Raji (cell line): ENCODE data around the gene TAB2.

Experiments
- POLR2A ChIP-seq: IDR thresholded peaks from 2 replicates; pipeline ENCODE4 v1.6.1; 2011; ENCODE audit warnings: low read depth, low read length, control low read depth; ENCODE audit not compliant: insufficient read depth

TAB2 gene

GRCh38 chr6:149448821-149449453 is 131.4 kb downstream of the TAB2 start:
- TF ChIP-seq POLR2A: no peak

GRCh38 chr6:149449831-149450678 is 132.5 kb downstream of the TAB2 start:
- TF ChIP-seq POLR2A: no peak

DNA sequence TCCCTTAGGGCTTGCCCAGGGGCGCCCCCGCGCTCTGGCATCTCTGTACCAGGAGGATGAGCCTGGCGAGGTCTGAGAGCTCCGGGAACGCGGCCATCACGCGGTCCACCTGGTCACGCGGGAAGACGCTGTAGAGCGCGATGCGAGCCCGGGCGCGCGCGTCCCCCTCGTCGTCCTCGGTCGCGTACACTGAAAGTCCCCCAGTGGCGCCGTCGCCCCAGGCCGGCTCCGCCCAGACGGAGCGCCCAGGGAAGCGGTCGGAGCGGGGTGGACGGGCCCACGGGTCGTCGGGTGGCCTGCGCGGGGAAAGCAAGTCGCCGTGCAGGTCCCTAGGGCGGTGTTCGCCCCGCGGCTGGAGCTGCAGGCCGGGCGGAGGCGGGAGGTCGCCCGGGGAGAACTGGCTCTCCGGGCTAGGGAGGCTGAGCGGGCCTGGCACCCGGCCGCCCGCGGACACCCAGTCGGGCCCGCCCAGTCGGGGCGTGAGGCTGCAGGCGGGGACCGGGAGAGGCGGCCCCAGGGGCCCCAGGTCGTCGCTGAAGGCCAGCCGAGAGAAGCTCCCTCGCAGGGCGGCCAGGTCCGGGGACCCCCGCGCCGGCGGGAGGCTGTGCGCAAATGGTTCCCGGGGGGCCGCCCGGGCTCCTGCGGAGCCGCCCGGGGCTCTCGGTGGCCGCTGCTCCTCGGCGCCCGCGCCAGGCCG is 133.3 kb downstream of the TAB2 start:
- no peak for TF ChIP-seq POLR2A

GRCh38 chr6:149451376-149452036 is 134.0 kb downstream of the TAB2 start:
- no peak for TF ChIP-seq POLR2A

DNA sequence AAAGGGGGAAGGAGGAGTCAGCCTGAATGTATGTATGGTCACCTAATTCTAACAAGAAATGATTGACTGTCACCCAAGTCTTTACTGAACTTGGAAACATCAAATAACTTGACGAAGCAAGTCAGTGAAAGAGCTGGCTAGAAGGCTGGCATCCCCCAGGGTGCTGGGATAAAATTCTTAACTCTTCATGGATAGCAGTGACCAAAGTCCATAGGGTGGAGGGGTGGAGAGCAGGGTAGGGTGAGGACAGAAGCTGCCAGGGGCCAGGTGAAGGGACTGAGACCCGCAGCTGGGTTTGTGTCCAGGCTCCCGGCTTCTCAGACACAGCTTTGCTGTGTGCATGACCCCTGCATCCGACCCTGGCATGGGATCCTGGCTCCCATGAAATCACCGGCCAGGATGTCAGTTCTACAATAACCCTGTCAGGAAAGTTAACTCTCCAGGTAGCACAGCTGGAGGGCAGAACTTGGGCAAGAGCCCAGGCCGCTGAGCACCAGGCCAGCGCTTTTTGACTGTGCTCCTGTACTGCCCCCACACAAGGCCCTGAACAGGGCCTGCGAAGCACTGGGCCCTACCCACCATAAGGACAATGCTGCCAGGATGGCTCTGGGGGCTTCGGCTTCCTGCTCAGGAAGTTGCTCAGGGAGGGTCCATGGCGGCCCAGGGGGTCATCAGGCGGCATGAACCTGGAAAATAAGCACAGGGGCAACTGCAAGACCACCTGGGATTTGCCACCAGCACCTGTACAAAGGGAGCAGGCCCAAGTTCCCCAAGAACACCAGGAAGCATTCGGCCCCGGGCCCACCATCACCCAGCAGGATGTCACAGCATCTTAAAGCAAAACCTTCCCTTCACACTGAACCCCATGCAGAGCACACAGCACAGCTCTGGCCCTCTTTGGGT is 134.8 kb downstream of the TAB2 start:
- TF ChIP-seq POLR2A: no peak

GRCh38 chr6:149453597-149454345 is 136.3 kb downstream of the TAB2 start:
- no peak for TF ChIP-seq POLR2A

DNA sequence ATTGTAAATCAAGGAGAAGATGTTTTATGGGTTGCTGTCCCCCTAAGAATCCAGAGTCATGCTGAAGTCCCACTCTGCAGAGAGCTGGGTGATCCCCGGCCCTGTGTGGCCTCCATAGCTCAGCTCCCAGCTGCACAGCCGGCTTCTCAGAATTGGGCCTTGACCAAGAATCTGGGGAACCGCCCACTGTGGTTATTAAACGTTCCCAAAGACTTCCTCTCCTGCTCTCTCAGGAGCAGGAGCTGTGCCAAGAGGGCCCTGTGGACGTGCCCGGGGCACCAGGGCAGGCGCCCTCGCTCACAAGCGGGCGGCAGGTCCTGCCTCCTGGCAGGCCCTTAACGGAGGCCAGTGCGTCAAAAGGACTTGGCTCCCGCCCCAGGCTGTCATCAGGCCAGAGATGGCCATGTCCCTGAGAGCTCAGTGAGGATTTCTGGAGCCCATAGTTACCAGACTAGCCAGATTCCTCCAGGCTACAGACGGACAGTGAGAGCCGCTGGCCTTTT is 136.9 kb downstream of the TAB2 start:
- TF ChIP-seq POLR2A: no peak

DNA sequence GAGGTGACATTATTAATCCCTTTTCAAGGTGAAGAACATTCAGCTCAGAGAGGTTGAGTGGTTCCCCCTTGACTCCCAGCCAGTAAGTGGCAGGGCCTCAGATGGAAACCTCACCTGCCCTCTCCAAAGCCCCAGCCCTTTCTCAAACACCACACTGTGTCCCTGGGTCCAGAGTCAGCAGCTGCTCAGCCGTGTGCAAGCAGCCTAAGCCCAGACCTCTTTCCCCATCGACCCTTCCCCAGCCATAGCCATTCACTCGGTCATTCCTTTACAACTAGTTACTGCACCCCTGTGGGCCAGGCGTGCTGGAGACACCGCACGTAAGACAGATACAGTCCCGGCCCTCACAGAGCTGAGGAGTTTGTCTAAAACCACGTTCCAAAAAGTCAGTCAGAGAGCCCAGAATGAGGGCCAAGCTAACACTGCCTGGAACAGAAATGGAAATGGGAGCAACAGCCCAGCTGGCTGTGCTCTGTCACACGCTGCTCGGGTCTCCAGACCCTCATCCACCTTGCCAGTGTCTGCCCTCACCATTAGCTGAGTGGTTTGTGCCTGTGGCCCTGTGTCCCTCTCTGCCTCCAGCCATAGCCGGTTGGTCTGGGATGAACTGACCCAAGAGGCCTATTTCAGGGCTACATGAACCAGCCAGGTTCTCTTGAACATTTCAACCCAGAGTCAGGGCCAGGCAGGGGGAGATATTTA is 137.7 kb downstream of the TAB2 start:
- no peak for TF ChIP-seq POLR2A

DNA sequence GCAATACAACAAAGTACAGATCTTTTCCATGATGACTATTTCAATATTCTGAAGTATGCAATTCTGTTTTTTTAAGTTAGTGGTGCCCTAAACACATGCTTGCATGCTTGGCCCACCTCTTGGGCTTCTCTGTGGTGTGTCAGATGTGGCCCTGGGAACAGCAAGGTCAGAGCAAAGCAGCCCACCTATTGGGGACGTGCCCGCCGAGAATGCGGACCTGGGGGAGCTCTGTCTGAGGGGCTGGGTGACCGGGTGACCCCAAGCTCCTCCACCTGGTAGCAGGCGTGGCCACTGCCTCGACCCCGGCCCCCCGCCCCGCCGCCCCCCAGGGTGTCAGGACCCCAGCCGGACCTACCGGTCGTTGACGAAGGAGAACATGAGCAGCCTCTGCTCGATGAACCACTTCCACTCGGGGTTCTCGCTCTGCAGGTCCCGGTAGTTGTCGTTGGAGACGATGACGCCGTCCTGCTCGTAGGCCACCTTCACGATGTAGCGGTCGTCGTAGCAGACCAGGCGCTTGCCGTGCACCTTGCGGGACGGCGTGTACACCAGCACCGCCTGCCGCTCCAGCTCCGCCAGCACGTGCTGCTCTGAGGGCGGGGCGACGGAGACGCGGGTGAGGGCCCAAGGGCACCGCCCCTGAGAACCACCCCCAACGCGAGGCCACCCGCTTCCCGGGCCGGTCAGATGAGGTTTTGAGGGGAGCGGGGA is 139.0 kb downstream of the TAB2 start:
- TF ChIP-seq POLR2A: no peak

- no peak for TF ChIP-seq POLR2A
These were observed 139.9 kb downstream of the TAB2 start for GRCh38 chr6:149457316-149457884.

GRCh38 chr6:149458196-149458595 is 140.7 kb downstream of the TAB2 start:
- no peak for TF ChIP-seq POLR2A

DNA sequence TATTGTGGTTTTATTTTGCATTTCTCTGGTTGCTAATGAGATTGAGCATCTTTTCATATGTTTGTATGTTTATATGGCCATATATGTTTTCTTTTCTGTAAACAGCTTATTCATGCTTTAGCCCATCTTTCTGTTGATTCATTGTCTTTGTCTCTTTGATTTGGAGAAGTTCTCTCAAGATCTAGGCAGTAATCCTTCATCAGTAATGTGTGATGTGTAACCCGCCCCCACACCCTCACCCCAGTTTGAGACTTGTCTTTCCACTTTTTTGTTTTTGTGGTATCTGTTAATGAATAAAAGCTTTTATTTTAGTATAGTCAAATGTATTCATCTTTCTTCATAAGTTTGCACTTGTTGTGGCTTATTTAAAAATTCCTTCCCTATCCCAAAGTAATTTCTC is 141.3 kb downstream of the TAB2 start:
- no peak for TF ChIP-seq POLR2A
